Measurements from ENCODE around the gene SYNGR2. TPM values are rescaled to one million over a fixed set of nuclear protein-coding genes. Genes with fewer than 3 reads are reported as not detected.

SYNGR2 gene
- total RNA-seq, 2 experiments from 2014 or later: 63.6 to 64.0 TPM

DNA sequence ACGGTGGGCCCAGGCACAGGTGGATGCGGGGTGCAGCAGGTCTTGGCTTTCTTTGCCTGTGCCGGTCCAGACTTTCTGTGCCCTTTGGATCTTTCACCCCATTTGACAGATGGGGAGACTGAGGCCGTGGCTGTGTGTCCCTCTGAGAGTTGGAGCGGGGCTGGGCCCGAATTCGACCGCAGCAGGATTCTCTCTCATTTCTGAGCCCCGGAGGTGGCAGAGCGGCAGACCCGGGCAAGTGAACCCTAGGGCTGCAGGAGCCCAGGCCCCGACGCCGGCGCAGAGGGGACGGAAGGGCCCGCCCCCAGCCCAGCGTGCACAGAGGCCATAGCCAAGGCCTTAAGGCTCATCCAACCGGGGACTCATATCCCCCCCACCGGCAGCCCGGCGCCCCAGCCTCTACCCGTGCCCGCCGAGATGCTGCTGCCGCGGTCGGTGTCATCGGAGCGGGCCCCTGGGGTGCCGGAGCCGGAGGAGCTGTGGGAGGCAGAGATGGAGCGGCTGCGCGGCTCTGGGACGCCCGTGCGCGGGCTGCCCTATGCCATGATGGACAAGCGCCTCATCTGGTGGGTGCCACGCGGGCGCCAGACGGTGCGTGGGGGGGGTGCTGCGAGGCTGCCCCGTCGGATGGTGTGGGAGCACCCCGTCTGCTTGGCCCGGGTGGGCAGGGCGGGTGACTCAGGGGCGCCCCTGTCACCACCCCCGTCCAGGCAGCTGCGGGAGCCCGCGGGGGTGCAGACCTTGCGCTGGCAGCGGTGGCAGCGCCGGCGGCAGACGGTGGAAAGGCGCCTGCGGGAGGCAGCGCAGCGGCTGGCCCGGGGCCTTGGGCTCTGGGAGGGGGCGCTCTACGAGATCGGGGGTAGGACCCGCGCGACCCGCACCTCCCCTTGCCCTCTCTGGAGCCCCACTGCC is 37.0 kb upstream of the SYNGR2 start:
- H3K9me3 Mint-ChIP-seq: no peaks in the 10 kb centered on the region
- CTCF ChIA-PET: interaction anchor here (0.7 to 2.2 kb wide), 4 partner anchors 9 to 45 kb away, joined by 3 to 10 read pairs (median 4); no protein-coding TSS in a partner anchor
- peak overlapping the region; percentile 87 for H3K4me3 Mint-ChIP-seq
- H3K27me3 Mint-ChIP-seq: no peaks in the 10 kb centered on the region
- POLR2A ChIA-PET: interaction anchor here (0.9 to 16.9 kb wide), 7 partner anchors 7 to 252 kb away, joined by 3 to 332 read pairs (median 68); partner anchors contain the start of genes AFMID, TK1, TMC6 and TMC8
- H3K4me1 Mint-ChIP-seq: peaks cover 56% of the 10 kb centered on the region
- peaks cover 65% of the 10 kb centered on the region for H3K36me3 Mint-ChIP-seq (ENCODE audit: low read depth)
- peak overlapping the region; percentile 100 for H3K27ac Mint-ChIP-seq
- peak; percentile 54 for DNase-seq

DNA sequence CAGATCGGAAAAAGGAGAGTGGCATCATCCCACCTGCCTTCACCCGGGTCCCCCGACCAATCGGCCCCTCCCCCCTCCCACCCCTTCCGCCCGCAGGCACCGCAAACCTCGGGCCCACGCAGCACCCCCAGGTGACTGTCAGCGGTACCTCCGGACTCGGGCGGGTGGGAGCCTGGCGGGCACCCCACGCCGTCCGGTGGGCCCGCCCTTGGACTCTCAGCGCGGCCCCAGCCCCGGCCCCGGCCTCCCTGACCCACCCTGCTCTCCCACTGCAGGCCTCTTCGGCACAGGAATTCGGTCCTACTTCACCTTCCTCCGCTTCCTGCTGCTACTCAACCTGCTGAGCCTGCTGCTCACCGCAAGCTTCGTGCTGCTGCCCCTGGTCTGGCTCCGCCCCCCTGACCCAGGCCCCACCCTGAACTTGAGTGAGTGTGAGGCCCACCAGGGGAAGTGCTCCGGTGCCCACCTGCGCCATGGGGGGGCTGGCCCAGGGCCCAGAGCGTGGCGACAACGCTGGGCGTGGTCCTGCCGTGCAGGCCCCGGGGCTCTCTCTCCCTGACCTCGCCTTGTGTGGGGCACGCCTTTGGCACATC is 36.2 kb upstream of the SYNGR2 start:
- Mint-ChIP-seq H3K9me3 (no peaks in the 10 kb centered on the region), H3K4me1 (peaks cover 58% of the 10 kb centered on the region), H3K36me3 (ENCODE audit: low read depth) (peaks cover 65% of the 10 kb centered on the region), H3K27ac (peak overlapping the region; percentile 89), H3K27me3 (no peaks in the 10 kb centered on the region), H3K4me3 (peak overlapping the region; percentile 87)
- peak; percentile 82 for DNase-seq
- ChIA-PET POLR2A (interaction anchor here (14.6 to 16.9 kb wide), 3 partner anchors 6 to 19 kb away, joined by 197 to 332 read pairs (median 332); partner anchors contain the start of genes TMC6 and TMC8), CTCF (interaction anchor here (0.7 kb wide), 1 partner anchor 9 kb away, joined by 3 read pairs; no protein-coding TSS in a partner anchor)

DNA sequence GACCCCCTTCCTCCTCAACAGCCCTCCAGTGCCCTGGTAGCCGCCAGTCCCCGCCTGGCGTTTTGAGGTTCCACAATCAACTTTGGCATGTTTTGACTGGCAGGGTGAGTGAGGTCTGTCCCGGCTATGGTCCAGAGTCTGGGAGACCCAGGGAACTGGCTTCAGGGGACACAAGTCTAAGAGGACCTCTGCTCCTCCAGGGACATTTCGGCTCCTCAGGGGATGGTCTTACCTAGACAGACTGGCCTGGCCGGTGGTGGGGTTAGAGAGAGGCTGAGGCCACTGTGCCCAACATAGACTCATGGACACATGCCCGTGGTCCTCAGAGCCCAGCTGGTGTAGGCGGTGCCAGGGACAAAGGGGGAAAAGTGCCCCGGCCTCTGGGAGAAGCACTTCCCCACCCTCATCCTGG is 35.6 kb upstream of the SYNGR2 start:
- Mint-ChIP-seq H3K27ac (peak overlapping the region; percentile 89), H3K4me1 (peaks cover 64% of the 10 kb centered on the region)
- CTCF ChIA-PET: interaction anchor here (2.5 to 8.2 kb wide), 2 partner anchors 9 to 49 kb away, joined by 12 to 106 read pairs; partner anchors contain the start of gene TMC6

DNA sequence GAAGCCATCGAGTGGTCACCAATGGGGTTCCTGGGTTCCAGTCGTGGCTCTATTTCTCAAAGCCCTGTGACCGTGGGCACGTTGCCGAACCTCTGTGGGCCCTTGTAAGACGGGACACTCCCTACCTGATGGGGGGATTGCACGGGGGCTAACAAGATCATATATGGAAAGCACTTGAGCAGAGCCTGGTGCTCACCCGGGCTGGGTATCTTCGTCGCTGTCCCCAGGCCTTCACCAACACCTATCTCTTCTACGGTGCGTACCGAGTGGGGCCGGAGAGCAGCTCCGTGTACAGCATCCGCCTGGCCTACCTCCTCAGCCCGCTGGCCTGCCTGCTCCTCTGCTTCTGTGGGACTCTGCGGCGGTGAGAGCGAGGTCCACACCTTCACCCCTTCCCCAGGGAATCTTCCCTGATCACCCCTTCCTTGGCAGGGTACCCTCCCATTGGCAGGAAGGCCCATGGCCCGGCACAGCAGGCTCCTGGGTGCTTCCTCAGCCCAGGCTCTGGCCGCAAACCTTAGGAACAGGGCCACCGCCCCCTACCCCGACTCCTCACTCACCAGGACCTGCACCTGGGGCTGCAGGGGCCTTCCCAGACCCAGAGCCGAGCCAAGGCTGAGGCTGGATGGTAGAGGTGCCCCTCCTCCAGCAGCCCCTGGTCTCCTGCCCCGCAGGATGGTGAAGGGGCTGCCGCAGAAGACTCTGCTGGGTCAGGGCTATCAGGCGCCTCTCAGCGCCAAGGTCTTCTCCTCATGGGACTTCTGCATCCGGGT is 35.0 kb upstream of the SYNGR2 start:
- Mint-ChIP-seq H3K4me1 (peaks cover 70% of the 10 kb centered on the region), H3K27ac (peak overlapping the region; percentile 89), H3K27me3 (no peaks in the 10 kb centered on the region), H3K9me3 (no peaks in the 10 kb centered on the region), H3K4me3 (peak overlapping the region; percentile 87), H3K36me3 (ENCODE audit: low read depth) (peaks cover 66% of the 10 kb centered on the region)
- CTCF ChIA-PET: interaction anchor here (0.6 to 8.2 kb wide), 9 partner anchors 10 to 154 kb away, joined by 3 to 106 read pairs (median 4); partner anchors contain the start of gene TMC6
- DNase-seq: no peak
- POLR2A ChIA-PET: interaction anchor here (1.5 to 16.9 kb wide), 6 partner anchors 9 to 54 kb away, joined by 5 to 332 read pairs (median 12); partner anchors contain the start of genes AFMID, TK1, TMC6 and TMC8

More for the DNA sequence above, 35.6 kb upstream of the SYNGR2 start:
- POLR2A ChIA-PET: interaction anchor here (3.0 to 16.9 kb wide), 3 partner anchors 8 to 40 kb away, joined by 12 to 332 read pairs (median 197); partner anchors contain the start of genes TMC6 and TMC8
- Mint-ChIP-seq H3K4me3 (peak overlapping the region; percentile 87), H3K36me3 (ENCODE audit: low read depth) (peaks cover 65% of the 10 kb centered on the region), H3K9me3 (no peaks in the 10 kb centered on the region), H3K27me3 (no peaks in the 10 kb centered on the region)
- no peak for DNase-seq

DNA sequence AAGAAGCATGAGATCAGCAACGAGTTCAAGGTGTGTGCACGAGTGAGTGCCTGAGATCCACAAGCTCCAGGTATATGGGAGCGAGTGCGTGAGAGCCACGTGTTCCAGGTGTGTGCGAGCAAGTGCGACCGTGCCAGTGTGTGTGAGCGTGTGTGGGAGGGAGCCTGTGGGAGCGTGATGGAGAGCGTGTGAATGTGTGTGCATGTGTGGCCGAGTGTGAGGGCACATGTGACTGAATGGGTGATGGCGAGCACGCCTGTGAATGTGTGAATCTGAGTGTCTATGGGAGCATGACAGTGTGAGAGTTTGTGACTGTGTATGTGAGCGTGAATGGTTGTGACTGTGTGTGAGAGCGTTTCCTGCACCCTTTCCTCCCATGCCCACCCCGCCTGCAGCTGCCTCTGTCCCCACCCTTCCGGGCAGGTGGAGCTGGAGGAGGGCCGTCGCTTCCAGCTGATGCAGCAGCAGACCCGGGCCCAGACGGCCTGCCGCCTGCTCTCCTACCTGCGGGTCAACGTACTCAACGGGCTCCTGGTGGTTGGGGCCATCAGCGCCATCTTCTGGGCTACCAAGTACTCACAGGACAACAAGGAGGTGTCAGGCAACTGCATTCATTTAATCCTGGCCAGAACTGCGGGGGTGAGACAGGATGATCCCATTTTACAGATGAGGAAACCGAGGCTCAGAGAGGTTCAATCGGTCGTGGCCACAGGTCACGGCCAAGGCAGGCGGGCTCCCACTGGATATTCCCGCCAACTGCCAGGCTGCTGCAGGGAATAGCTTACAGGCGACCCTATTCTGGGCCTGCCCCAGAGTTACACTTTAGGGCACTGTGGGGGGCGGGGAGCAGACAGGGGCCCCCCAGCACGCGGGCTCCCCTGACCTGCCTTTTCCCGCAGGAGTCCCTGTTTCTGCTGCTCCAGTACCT is 34.1 kb upstream of the SYNGR2 start:
- peak overlapping the region; percentile 87 for H3K4me3 Mint-ChIP-seq
- CTCF ChIA-PET: interaction anchor here (0.6 to 8.2 kb wide), 13 partner anchors 10 to 153 kb away, joined by 3 to 106 read pairs (median 4); partner anchors contain the start of gene TMC6
- H3K9me3 Mint-ChIP-seq: no peaks in the 10 kb centered on the region
- H3K4me1 Mint-ChIP-seq: peaks cover 74% of the 10 kb centered on the region
- H3K27me3 Mint-ChIP-seq: no peaks in the 10 kb centered on the region
- peaks cover 72% of the 10 kb centered on the region for H3K36me3 Mint-ChIP-seq (ENCODE audit: low read depth)
- DNase-seq: peak; percentile 88
- H3K27ac Mint-ChIP-seq: peak overlapping the region; percentile 89
- POLR2A ChIA-PET: interaction anchor here (1.5 to 16.9 kb wide), 6 partner anchors 9 to 53 kb away, joined by 5 to 332 read pairs (median 12); partner anchors contain the start of genes AFMID, TK1, TMC6 and TMC8

DNA sequence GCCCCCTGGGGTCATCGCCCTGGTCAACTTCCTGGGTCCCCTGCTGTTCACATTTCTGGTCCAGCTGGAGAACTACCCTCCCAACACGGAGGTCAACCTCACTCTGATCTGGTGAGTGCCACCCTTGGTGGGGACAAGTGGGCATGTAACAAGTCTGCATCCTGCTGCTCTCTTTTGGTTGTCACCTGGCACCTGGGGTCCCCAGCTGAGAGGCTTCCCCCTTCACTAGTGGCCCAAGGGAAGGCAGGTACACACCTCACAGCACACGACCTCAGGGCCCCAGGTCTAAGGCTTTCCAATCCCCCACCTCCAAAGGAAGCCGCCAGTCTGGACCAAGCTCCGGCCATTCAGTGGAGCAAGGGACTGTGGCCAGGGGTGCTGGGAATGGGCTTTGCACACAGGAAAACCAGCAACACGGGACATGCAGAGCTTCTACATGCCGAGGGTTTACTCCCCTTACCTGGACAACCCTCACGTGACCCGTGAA is 33.4 kb upstream of the SYNGR2 start:
- POLR2A ChIA-PET: interaction anchor here (1.5 to 16.9 kb wide), 6 partner anchors 9 to 52 kb away, joined by 5 to 332 read pairs (median 12); partner anchors contain the start of genes AFMID, TK1, TMC6 and TMC8
- CTCF ChIA-PET: interaction anchor here (1.0 to 8.2 kb wide), 12 partner anchors 10 to 116 kb away, joined by 3 to 106 read pairs (median 4); partner anchors contain the start of gene TMC6
- Mint-ChIP-seq H3K4me3 (no peak overlapping the region), H3K27me3 (no peaks in the 10 kb centered on the region), H3K4me1 (peaks cover 72% of the 10 kb centered on the region), H3K36me3 (ENCODE audit: low read depth) (peaks cover 75% of the 10 kb centered on the region), H3K9me3 (no peaks in the 10 kb centered on the region), H3K27ac (no peak overlapping the region)
- no peak for DNase-seq

DNA sequence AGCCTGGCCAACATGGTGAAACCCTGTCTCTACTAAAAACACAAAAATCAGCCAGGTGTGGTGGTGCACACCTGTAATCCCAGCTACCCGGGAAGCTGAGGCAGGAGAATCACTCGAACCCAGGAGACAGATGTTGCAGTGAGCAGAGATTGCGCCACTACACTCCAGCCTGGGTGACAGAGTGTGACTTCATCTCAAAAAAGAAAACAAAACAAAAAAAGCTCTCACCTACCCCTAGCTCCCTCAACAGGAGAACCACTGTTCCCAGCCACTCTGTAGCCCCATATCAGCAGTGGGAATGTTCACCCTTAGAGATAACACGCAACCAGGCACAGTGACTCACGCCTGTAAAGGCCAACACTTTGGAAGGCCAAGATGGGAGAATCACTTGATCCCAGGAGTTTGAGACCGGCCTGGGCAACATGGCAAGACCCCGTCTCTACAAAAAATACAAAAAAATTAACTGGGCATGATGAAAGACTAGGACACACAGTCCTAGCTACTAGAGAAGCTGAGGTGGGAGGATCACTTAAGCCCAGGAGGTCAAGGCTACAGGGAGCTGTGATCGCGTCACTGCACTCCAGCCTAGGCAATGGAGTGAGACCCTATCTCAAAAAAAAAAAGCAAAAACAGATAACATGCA is 32.4 kb upstream of the SYNGR2 start:
- no peaks in the 10 kb centered on the region for H3K27me3 Mint-ChIP-seq
- no peaks in the 10 kb centered on the region for H3K9me3 Mint-ChIP-seq
- CTCF ChIA-PET: interaction anchor here (0.9 to 8.2 kb wide), 7 partner anchors 12 to 72 kb away, joined by 3 to 106 read pairs (median 4); partner anchors contain the start of gene TMC6
- POLR2A ChIA-PET: interaction anchor here (1.4 to 16.9 kb wide), 6 partner anchors 8 to 51 kb away, joined by 4 to 332 read pairs (median 12); partner anchors contain the start of genes AFMID, TK1, TMC6 and TMC8
- H3K4me1 Mint-ChIP-seq: peaks cover 76% of the 10 kb centered on the region
- DNase-seq: no peak
- no peak overlapping the region for H3K4me3 Mint-ChIP-seq
- peaks cover 76% of the 10 kb centered on the region for H3K36me3 Mint-ChIP-seq (ENCODE audit: low read depth)
- peak overlapping the region; percentile 58 for H3K27ac Mint-ChIP-seq

DNA sequence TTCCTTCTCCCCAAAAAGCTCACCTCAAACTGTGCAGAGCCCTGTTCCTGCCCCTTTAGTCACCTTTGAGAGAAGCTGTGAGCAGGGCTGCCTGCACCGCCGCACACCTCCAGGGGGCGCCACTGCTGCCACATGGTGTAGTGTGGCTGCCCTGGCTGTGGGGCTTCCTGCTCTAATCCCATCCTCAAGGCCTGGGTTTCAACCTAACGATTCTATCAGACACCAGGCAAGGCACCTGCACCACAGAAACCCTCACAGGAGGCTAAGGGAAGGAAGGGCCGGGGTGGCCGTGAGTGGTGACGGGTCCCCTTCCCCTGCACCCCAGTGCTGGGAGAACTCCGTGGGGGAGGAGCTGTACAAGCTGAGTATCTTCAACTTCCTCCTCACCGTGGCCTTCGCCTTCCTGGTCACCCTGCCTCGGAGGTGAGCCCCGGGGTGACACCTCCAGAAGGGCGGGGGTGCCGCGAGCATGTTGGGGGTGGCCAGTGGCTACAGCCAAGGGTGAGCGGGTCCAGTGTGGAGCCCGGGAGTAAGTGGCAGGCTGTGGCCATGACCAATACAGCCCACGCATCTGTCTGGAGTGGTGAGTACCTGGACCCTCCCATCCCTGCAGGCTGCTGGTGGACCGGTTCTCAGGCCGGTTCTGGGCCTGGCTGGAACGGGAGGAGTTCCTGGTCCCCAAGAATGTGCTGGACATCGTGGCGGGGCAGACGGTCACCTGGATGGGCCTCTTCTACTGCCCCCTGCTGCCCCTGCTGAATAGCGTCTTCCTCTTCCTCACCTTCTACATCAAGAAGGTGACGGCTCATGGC is 30.8 kb upstream of the SYNGR2 start:
- Mint-ChIP-seq H3K4me1 (peaks cover 89% of the 10 kb centered on the region), H3K36me3 (ENCODE audit: low read depth) (peaks cover 80% of the 10 kb centered on the region), H3K9me3 (no peaks in the 10 kb centered on the region), H3K27ac (peak overlapping the region; percentile 76), H3K27me3 (no peaks in the 10 kb centered on the region), H3K4me3 (no peak overlapping the region)
- POLR2A ChIA-PET: interaction anchor here (0.6 to 14.6 kb wide), 10 partner anchors 13 to 179 kb away, joined by 3 to 332 read pairs (median 5); partner anchors contain the start of genes SYNGR2, TK1, TMC6 and TMC8
- CTCF ChIA-PET: interaction anchor here (0.6 to 8.2 kb wide), 11 partner anchors 9 to 294 kb away, joined by 3 to 106 read pairs (median 5); partner anchors contain the start of genes C17orf99 and TMC6
- DNase-seq: peak; percentile 60

DNA sequence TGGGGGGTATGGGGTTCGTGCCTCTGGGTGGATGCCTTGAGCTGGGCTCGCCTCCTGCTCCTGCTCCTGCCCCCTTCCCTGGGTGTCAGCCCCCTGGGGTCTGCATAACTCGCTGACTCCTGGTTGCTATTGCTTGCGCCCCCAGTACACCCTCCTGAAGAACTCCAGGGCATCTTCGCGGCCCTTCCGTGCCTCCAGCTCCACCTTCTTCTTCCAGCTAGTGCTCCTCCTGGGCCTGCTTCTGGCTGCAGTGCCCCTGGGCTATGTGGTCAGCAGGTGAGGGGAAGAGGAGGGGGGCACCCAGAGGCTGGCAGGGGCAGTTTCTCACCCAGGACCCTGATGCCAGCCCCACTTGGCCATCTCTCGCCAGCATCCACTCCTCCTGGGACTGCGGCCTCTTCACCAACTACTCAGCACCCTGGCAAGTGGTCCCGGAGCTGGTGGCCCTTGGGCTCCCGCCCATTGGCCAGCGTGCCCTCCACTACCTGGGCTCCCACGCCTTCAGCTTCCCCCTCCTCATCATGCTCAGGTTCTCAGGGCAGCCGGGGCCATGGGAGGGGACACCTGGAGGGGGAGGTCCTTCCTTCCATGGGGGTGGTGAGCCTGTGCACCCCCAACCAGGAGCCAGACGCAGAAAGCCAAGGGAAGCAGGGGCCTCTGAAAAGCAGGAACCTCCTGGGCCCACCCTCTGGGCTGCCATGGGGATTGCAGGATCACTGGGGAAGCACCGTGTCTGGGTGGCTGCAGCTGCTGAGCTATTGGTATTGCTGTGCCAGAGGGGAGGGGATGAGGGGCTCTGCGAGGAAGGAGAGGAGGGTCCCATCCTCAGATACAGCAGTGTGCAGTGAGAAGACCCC is 29.9 kb upstream of the SYNGR2 start:
- ChIA-PET CTCF (interaction anchor here (0.6 to 8.2 kb wide), 10 partner anchors 8 to 295 kb away, joined by 3 to 106 read pairs (median 6); partner anchors contain the start of genes C17orf99 and TMC6), POLR2A (interaction anchor here (0.9 to 14.6 kb wide), 9 partner anchors 14 to 180 kb away, joined by 3 to 332 read pairs (median 5); partner anchors contain the start of genes SYNGR2, TK1, TMC6 and TMC8)
- H3K4me1 Mint-ChIP-seq: peaks cover 84% of the 10 kb centered on the region
- H3K36me3 Mint-ChIP-seq (ENCODE audit: low read depth): peaks cover 74% of the 10 kb centered on the region
- no peaks in the 10 kb centered on the region for H3K9me3 Mint-ChIP-seq
- no peaks in the 10 kb centered on the region for H3K27me3 Mint-ChIP-seq
- no peak overlapping the region for H3K4me3 Mint-ChIP-seq
- peak overlapping the region; percentile 76 for H3K27ac Mint-ChIP-seq
- no peak for DNase-seq
